T-helper 9 cell (primary cell): Measurements from ENCODE around the gene ARSG.
"Not testable (repeated sequence)": the region's sequence is repeated elsewhere in the genome, so short reads cannot be mapped to it uniquely, and the experiment has no call there.

Experiments
- DNase-seq: peaks from one replicate; pipeline ENCODE4 v3.0.0-alpha.2; 2020

The ARSG gene

DNA sequence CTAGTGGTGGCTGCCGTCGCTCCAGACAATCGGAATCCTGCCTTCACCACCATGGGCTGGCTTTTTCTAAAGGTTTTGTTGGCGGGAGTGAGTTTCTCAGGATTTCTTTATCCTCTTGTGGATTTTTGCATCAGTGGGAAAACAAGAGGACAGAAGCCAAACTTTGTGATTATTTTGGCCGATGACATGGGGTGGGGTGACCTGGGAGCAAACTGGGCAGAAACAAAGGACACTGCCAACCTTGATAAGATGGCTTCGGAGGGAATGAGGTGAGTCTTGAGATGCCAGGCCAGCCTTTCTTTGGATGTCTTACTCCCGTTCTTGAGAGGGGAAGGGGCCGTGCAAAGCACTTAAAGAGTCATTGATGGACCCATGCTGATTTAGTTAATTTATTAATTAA, 16.1 kb downstream of the ARSG start:
- no peak for DNase-seq

DNA sequence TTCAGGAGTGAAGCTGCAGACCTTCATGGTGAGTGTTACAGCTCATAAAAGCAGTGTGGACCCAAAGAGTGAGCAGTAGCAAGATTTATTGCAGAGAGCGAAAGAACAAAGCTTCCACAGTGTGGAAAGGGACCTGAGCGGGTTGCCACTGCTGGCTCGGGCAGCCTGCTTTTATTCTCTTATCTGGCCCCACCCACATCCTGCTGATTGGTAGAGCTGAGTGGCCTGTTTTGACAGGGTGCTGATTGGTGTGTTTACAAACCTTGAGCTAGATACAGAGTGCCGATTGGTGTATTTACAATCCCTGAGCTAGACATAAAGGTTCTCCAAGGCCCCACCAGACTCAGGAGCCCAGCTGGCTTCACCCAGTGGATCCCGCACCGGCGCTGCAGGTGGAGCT, 17.2 kb downstream of the ARSG start:
- not testable (repeated sequence) for DNase-seq

DNA sequence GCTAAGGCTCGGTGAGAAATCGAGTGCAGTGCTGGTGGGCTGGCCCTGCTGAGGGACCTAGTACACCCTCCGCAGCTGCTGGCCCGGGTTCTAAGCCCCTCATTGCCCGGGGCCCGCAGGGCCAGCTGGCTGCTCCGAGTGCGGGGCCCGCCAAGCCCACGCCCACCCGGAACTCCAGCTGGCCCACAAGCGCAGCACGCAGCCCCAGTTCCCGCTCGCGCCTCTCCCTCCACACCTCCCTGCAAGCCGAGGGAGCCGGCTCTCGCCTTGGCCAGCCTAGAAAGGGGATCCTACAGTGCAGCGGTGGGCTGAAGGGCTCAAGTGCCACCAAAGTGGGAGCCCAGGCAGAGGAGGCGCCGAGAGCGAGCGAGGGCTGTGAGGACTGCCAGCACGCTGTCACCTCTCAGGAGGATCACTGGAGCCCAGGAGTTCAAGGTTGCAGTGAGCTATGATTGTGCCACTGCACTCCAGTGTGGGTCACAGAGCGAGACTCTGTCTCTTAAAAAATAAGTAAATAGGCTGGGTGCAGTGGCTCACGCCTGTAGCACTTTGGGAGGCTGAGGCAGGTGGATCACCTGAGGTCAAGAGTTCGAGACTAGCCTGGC, 17.9 kb downstream of the ARSG start:
- not testable (repeated sequence) for DNase-seq

DNA sequence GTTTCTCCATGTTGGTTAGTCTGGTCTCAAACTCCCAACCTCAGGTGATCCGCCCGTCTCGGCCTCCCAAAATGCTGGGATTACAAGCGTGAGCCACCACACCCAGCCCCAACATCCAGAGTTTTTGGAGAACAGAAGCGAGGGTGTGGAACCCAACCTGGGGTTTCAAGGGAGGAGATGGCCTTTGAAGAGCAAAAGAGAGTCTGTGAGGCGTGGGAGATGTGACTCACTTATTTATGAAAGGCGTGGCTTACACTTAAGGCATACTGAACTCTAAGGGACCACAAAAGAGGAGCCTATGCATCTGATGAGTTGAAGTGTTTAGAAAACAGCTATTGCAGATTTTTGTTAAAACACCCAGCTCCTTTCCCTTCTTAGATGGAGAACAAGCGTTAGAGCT, 18.9 kb downstream of the ARSG start:
- DNase-seq = no peak

DNA sequence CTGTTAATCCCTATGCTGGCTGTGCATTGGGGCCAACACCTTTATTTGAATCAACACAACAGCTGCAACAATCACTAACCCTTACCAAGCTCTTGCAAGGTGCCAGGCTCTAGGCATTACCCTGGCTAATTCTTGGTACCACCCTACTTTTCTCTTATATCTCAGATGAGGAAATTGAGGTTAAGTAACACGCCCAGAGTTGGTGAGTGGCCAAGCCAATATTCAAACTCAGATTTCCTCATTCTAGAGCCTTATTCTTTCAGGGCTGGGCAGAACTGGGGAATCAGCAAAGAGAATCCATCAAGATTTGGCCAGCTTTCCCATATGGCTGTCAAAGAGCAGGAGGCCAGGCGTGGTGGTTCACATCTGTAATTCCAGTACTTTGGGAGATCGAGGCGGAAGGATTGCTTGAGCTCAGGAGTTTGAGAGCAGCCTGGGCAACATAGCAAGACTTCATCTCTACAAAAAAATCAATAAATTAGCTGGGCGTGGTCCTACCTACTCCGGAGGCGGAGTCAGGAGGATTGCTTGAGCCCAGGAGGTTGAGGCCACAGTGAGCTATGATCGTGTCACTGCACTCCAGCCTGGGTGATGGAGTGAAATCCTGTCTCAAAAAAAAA, 23.7 kb downstream of the ARSG start:
- DNase-seq = no peak

DNA sequence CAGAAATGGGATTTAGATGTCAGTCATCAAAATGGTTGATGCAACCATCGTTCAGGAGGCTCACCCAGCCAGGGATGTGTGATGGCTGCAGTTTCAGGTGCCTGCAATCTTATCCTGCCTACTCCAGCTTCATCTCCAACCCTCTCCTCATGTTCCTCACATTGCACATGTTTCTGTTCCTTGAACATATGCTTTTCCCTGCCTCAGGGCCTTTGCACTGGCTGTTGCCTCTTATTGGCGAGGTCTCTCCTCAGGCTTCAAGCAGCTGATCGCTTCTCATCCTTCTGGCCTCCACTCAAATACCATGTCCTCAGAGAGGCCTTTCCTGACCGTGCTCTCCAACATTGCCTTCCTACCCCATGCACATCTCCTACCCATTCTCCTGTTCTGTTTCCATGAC, 24.6 kb downstream of the ARSG start:
- DNase-seq = no peak

DNA sequence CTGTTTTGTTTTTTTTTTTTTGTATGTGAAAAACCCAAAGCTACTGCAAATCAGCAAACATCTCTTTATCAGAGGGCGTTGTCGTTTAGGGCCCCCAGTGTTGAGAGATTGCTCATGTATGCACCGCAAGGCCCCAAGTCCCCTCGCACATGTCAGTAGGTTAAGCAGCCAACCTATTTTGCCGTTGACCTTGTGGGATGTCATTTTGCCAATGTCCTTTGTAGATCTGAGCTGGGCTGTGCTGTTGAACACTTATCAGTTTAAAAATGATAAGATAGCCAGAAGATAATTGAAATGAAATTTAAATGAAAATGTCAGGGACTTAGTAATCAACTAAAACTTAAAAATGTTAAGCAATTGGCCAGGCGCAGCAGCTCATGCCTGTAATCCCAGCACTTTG, 26.2 kb downstream of the ARSG start:
- no peak for DNase-seq

DNA sequence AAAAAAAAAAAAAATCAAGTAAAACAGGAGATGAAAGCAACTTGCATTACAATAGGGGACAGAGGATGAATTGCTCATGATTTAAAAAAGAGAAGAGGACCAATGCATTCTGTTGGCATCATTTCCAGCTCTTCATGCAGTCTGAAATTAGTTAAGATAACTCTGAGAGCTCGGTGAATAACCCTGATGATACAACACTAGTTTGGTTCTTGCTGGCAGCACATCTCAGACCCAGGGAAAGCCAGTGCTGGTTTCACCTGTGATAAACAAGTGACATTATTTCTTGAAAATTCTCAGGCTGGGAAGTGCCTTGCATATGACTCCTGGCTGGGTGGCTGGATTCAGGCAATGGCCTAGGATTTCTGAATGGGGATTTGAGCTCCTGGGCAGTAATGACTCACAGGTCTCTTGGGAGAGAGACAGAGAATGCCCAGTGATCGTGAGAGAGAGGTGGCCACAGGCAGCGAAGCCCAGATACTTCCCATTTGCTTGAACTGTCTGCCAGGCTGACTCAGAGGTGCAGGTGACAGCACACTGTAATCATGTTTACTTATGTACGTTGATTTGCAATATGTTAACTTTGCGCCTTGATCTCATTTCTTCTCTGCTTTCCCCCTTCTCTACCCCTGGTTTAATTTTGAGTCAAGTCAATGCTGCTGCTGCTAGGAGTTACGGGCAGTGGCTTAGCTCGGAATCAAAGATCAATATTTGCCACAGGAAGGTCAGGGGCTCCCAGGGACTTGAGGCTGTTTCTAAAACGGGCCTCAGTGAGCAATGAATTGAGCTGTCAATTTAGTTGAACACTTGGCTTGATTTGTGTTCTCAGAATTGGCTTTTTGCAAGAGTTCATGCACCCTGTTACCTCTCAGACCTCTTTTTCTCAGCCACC, 27.1 kb downstream of the ARSG start:
- DNase-seq = no peak

DNA sequence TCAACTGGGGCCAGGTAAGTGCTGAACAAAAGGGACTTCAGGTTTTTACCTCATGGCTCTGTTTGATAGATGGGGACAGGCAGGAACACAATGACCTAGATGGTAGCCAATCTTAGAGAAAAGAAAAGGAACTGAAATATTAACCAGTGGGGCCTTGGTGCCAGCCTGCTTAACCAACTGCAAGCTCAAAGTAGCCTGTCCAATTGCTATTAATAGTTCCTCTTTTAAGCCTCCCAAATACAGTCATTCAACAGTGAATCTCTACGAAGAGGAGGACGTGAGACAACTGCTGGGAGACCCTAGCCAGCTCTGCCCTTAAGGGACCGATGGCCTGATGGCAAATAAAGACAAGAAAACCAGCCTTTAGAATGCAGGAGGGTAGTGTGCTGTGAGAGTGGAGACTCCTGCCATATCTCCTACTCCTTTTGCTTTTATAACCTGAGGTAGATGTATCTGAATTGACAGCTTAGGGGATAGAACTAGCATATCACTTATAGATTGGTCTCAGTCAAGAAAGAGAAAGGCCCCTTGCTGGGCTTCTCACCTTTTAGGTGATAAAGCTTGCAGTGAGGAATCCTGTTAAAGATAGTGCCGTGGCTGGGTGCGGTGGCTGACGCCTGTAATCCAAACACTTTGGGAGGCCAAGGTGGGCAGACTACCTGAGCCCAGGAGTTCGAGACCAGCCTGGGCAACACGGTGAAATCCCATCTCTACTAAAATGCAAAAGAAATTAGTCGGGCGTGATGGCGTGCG, 28.3 kb downstream of the ARSG start:
- DNase-seq = no peak

DNA sequence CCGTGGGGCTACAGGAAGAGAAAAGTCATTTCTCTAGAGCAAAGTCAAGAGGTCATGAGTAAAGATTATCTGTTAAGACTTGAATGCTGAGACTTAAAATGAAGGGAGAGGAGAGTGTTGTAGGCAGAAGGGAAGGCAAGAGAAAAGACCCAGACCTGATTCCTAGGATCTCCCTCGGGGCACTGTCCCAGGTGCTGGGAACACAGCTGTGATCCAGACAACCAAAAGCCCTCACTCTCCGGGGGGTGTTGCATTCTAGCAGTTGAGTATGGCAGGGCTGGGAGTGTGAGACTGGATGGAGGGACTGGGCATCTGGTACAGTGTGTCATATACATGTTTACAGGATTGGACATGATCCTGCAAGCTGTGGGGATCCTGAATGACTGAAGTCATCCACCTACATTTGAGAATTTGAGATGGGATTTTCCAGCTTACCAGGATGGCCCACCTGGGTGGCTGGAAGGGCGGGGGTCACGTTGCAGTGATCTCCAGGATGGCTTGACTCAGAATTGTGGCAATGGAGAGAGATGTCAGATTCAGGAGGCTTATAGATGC, 29.1 kb downstream of the ARSG start:
- DNase-seq = no peak

DNA sequence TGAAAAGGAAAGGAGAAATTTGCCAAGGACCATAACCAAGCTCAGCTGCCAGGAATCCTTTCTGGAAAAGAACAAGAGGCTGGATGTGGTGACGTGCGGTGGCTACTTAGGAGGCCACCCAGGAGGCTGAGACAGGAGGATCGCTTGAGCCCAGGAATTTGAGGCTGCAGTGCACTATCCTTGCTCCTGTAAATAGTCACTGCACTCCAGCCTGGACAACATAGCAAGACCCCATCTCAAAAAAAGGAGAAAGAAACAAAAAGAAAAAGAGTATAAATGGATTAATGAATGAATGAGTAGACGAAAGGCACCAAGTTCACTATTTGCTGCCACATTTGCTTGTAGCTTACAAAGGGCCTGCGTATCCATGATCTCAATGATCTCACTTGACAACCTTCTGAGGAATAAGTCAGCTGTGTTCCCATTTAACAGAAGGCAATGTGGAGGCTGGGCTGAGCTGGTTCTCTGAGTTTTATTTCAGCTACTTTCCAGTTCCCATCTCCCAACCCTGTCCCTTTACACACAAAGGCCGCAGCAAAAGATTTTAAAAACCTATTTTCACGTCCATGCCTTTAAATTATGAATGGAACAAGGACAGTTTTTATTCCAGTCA, 29.8 kb downstream of the ARSG start:
- no peak for DNase-seq

DNA sequence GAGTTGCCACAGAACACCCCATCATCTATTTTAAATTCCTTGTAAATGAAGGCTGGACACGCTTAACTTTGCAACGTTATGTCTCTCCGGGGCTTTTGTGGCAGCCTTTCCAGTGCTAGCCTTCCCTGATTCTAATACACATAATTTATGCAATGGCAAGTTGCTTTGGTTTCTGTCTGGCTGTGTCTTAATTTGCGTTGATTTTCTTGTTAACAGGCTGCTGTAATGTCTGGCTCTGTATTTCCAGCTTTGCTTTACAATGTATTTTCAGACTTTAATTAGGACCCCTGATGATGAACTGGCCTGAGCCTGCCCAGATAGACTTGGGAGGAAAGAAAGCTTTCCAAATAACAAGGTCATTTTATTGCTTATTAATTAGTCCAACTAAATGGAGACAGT, 30.3 kb downstream of the ARSG start:
- DNase-seq = no peak

DNA sequence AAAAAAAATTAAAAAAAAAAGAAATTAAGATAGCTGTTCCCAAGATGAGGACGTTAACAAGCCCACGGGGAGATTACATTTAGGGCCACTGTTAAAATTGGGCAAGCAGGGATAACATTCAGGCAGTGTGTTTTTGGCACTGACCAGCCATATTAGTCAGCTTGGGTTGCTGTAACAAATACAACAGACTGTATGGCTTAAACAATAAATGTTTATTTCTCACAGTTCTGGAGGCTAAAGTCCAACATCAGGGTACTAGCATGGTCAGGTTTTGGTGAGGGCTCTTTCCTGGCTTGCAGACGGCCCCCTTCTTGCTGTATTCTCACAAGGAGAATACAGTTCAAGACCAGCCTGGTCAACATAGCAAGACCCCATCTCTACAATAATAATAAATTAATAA, 31.3 kb downstream of the ARSG start:
- no peak for DNase-seq

DNA sequence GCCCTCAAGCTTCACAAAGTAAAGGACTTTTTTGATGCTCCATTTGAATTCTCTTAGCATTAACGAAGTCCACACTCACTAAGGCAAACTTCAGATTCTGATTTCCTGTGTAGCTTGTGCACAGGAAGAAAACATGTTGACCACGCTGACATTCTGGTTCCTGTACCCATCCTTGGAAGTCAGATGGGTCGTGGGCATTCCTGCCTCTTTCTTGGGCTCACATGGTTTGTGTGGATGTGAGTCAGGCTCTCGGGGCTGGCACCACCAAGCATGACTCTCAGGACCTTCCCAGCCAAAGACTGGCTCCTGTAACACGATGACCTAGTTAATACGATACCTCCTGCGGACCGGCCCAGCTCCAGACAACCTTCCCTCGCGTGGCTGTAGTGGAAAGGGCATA, 32.8 kb downstream of the ARSG start:
- no peak for DNase-seq

DNA sequence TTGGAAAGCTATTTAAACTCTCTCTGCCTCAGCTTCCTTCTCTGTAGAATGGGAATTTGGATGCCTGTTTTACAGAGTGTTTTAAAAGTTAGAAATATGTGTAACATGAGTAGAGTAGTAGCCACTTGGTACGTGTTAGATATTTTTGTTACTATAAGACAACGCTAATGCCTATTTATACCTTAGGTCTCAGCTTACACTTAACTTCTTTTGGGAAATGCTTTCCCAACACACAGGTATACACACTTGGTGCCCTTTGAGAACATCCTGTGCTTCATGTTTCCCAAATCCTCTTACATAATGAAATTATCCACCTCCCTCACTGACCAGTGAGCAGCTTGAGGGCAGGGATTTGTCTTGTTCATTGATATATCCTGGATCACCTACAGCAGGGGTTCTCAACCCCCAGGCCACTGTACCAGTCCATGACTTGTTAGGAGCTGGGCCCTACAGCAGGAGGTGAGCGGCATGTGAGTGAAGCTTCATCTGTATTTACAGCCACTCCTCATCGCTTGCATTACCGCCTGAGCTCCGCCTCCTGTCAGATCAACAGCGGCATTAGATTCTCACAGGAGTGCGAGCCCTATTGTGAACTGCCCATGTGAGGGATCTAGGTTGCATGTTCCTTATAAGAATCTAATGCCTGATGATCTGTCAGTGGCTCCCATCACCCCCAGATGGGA, 33.5 kb downstream of the ARSG start:
- DNase-seq = no peak

DNA sequence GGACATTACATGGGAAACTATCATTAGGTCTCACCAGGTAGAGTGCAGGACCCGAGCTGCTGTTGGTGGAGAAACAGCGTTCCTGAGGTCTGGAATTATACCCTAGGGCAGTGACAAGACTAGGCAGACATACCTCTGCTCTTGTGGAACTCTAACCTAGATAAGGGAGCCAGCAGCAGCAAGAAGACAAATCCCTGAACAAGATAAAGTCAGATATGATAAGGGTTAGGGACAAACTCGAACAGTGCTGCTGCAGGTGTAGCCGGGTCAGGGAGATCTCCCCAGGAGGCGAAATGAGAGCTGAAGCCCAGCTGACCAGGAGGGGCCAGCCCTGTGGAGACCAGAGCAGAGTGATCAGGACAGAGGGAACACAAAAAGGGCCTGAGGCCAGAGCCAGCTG, 34.7 kb downstream of the ARSG start:
- DNase-seq = no peak

DNA sequence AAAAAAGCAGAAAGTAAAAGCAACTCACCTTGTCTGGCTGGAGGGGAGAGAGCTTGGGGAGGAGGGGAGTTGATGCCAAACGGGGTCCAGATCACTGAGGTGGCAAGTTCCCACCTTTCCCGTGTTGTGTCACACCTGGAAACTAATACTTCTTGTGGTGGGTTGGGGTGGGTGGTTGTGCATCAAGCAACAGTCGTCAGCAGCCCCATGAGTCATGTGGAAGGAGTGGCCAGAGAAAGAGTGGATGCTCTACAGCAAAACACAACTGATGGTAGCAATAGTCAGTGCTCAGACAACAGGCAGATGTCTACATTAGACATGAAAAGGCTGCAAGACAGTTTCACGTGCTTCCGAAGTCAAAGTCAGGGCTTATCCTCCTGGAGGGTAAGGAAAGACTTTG, 35.4 kb downstream of the ARSG start:
- DNase-seq = no peak

DNA sequence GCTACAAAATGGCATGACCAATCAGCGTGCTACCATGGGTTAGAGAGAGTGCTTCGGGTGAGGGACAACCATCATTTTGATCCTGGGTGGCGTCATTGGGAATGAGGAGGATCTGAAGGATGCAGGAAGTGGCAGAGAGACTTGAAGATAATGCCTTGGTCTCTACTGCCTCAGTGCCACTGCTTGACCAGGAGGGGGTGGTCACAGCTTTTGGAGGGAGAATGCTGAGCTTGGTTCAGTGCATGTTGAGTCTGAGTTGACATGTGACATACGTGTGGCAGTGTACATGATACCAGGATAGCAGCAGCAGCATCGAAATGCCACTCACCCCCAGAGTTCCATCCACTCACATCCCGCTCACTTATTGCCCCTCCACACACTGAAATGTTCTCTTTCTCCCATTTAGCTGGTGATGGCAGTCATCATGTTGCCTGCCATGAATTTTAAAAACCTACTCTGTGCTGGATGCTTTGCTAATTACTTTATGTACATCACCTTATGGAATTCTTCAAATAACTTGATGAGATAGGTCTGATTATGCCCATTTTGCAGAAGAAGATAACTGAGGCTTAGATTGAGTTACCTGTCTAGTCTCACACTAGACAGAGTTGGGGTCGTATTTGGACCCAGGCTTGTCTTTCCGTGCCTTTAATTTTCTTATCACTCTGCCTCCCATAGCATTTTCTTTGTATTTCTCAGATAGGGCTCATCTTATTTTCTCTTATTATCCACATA, 36.7 kb downstream of the ARSG start:
- no peak for DNase-seq

DNA sequence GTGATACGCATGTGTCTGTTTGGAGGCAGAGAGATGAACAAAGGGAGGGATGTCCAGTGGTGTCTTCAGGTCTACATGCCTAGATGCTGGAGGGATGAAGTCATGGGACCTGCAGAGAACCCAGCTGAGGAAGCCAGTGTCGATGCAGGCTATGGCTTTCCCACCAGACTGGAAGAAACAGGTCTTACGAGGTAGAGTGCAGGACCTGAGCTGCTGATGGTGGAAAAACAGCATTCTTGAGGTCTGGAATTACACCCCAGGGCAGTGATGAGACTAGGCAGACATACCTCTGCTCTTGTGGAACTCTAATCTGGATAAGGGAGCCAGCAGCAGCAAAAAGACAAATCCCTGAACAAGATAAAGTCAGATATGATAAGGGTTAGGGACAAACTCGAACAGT, 37.4 kb downstream of the ARSG start:
- no peak for DNase-seq

DNA sequence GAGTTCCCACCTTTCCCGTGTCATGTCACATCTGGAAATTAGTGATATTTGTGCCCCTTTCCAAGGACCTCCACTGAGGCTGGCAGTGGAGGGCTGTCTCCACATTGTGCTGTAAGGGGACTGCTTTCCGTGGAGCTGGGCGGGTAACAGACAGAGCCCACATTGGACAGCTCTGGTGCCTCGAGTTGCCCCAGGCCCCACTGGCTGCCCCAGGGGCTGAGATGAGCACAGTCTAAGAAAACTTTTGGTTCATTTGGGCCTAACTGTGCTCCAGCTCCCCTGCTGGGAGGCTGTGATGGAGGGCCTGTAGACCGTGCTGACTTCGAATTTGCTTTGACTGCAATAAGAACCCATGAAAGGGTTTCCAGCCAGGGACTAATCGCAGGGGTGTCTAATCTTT, 38.0 kb downstream of the ARSG start:
- no peak for DNase-seq

DNA sequence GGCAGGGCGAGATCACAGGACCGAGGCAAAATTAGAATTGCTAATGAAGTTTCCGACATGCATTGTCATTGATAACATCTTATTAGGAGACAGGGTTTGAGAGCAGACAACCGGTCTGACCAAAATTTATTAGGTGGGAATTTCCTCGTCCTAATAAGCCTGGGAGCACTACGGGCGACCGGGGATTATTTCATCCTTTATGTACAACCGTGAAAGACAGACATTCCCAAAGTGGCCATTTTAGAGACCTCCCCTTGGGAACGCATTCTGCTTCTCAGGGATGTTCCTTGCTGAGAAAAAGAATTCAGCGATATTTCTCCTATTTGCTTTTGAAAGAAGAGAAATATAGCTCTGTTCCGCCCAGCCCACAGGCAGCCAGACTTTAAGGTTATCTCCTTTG, 40.6 kb downstream of the ARSG start:
- DNase-seq = not testable (repeated sequence)
